ENCODE data around the gene NUP62CL. TPM values are rescaled to one million over a fixed set of nuclear protein-coding genes. Genes with fewer than 3 reads are reported as not detected.

Gene NUP62CL
- 0.30 and 0.34 TPM in 2 replicates for total RNA-seq

GRCh38 chrX:107205770-107206696, at the start of gene NUP62CL, which contains the start of gene DNAAF6:
NUP62CL (minus strand) TSS chrX:107206433; CDS start chrX:107175146, 31,287 bp downstream.
DNAAF6 (plus strand) TSS chrX:107206611; CDS start chrX:107212876, 6,265 bp downstream.

DNA sequence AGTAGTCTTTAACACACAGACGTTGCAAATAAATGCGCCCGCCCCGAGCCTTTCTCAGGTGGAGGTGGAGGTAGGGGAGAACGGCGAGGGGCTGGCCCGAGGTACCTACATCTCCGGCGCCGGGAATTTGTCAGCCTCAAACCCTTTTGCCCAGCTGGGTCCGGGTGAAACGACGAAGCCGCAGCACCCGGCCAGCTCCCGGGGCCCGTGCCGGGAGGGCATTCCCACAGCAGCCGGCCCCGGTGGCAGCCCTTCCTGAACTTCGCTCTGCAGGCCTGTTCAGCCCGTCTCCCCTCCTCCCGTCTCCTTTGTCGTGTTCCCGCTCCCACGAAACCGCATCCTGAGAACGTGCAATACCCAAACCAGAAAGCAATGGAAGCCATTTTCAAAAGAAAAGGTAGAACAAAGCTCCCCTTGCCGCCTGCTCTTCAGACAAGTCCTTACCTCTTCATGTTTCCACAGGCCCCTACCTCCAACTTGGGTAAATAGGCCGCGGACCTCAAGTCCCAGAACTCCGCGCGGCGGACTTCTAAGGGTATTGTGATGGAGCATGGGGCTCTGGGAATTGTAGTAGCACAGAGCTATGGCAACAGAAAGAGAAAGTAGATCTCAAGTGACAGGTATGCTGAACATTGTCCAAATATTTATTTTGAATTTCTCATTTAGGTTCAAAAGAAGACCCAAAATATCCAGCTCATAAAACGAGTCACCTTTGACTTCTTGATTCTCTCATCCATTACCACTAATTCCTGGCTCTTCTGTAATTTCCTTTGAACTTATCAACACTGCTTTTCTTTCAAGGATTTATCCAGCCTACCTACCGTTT, 87.7 kb downstream of the NUP62CL start, which contains the start of gene RBM41:
RBM41 (minus strand) TSS at position 501 of the 826 bp plus-strand sequence; CDS start at position 452, 49 bp downstream.

Other genes starting within 250 kb of the NUP62CL start
- gene MORC4, start 206.2 kb downstream of the NUP62CL start, total RNA-seq: 17.4 and 18.8 TPM in 2 replicates
- gene RBM41, start 87.6 kb downstream of the NUP62CL start, total RNA-seq: 4.9 and 5.7 TPM in 2 replicates
- gene DNAAF6, start 178 bp upstream of the NUP62CL start, total RNA-seq: not detected in 2 replicates
- gene FRMPD3, start 243.2 kb upstream of the NUP62CL start, total RNA-seq: under 0.01 TPM in 2 replicates

All from bronchus fibroblast of lung (primary cell).